GM12878 (cell line): ENCODE measurements around the gene ENDOG. TPM values are rescaled to one million over a fixed set of nuclear protein-coding genes. Genes with fewer than 3 reads are reported as not detected.

Source experiments
- CBFB ChIP-seq: IDR thresholded peaks from 2 replicates; pipeline ENCODE4 v1.6.1; 2016; ENCODE audit warnings: antibody characterized with exemption, low read depth
- CEBPZ ChIP-seq: fragments of 150-350 bp; IDR thresholded peaks from 2 replicates; pipeline ENCODE4 v1.6.1; 2016; ENCODE audit warnings: low read depth, low read length
- DPF2 ChIP-seq: fragments of 450-650 bp; IDR thresholded peaks from 2 replicates; pipeline ENCODE4 v1.6.1; 2017; ENCODE audit warnings: mild to moderate bottlenecking
- ETV6 ChIP-seq, 2 experiments: fragments of 450-650 bp in 1 of 2; IDR thresholded peaks in 1 of 2; conservative IDR thresholded peaks in 1 of 2; 2 replicates each; pipeline ENCODE4 v1.6.1; 2014; ENCODE audit warnings: antibody characterized with exemption in 1 of 2, borderline replicate concordance in 1 of 2, low read depth in 1 of 2, mild to moderate bottlenecking in 1 of 2, moderate library complexity in 1 of 2
- HDAC2 ChIP-seq: fragments of 200-600 bp; sonication (generic); IDR thresholded peaks from 2 replicates; pipeline ENCODE4 v1.6.1; 2017
- HDGF ChIP-seq: fragments of 450-650 bp; IDR thresholded peaks from 2 replicates; pipeline ENCODE4 v1.6.1; 2016; ENCODE audit warnings: antibody characterized with exemption
- IKZF2 ChIP-seq, 2 experiments: fragments of 450-650 bp; IDR thresholded peaks; 2 replicates each; pipeline ENCODE4 v1.6.1; 2017; ENCODE audit warnings: mild to moderate bottlenecking in 2 of 2, moderate library complexity in 2 of 2
- LARP7 ChIP-seq: fragments of 450-650 bp; IDR thresholded peaks from 2 replicates; pipeline ENCODE4 v1.6.1; 2017; ENCODE audit warnings: mild to moderate bottlenecking
- MEF2B ChIP-seq: fragments of 450-650 bp; IDR thresholded peaks from 2 replicates; pipeline ENCODE4 v1.6.1; 2018; ENCODE audit warnings: mild to moderate bottlenecking, moderate library complexity; ENCODE audit not compliant: partially characterized antibody, poor library complexity, severe bottlenecking
- NFXL1 ChIP-seq: fragments of 450-650 bp; IDR thresholded peaks from 2 replicates; pipeline ENCODE4 v1.6.1; 2017; ENCODE audit warnings: antibody characterized with exemption, mild to moderate bottlenecking, borderline replicate concordance
- NR2F1 ChIP-seq: fragments of 450-650 bp; conservative IDR thresholded peaks from 2 replicates; pipeline ENCODE4 v1.6.1; 2017; ENCODE audit warnings: mild to moderate bottlenecking
- SMC3 ChIP-seq: IDR thresholded peaks from 2 replicates; pipeline ENCODE4 v1.6.1; 2011; ENCODE audit warnings: low read length, improper control_type of control experiment, borderline replicate concordance
- SRF ChIP-seq, 2 experiments: IDR thresholded peaks; 2 replicates each; pipeline ENCODE4 v1.6.1; 2011; ENCODE audit warnings: low read depth in 2 of 2, low read length in 2 of 2, mild to moderate bottlenecking in 1 of 2, moderate library complexity in 1 of 2
- STAT3 ChIP-seq: IDR thresholded peaks from 2 replicates; pipeline ENCODE4 v1.6.1; 2011; ENCODE audit warnings: low read depth, low read length, improper control_type of control experiment
- USF1 ChIP-seq: IDR thresholded peaks from 2 replicates; pipeline ENCODE4 v1.6.1; 2011; ENCODE audit warnings: borderline replicate concordance, low read depth, mild to moderate bottlenecking, moderate library complexity, mixed read lengths, low read length; ENCODE audit not compliant: insufficient read depth; ENCODE audit errors: extremely low read length
- ZNF24 ChIP-seq: fragments of 450-650 bp; IDR thresholded peaks from 2 replicates; pipeline ENCODE4 v1.6.1; 2017; ENCODE audit warnings: antibody characterized with exemption, mild to moderate bottlenecking
- ZSCAN29 ChIP-seq: fragments of 450-650 bp; IDR thresholded peaks from 2 replicates; pipeline ENCODE4 v1.6.1; 2017; ENCODE audit warnings: mild to moderate bottlenecking, moderate library complexity
- polyA plus RNA-seq, 11 experiments: library from polyadenylated mRNA; depleted of rRNA in 4 of 11; unstranded in 6 of 11; stranded (reverse) in 5 of 11; fragments of >200 nt; fragmentation: Nextera tagmentation in 4 of 11; fragmentation: Illumina TruSeq in 1 of 11; extraction: Ambion mirVana in 4 of 11; extraction: Trizol in 1 of 11; gene quantifications; 1 replicate in 1 of 11; 2 replicates in 10 of 11; pipeline versions ENCODE4 v1.2.1 to v1.2.3, GENCODE V29; 2011 to 2016; ENCODE audit warnings: inconsistent platforms in 2 of 11, missing spikeins in 2 of 11, low read depth in 1 of 11
- total RNA-seq, 4 experiments: library from RNA; depleted of rRNA in 3 of 4; stranded (reverse); fragments of >200 nt in 3 of 4; fragmentation: Illumina TruSeq in 1 of 4; extraction: Trizol in 1 of 4; gene quantifications; 2 replicates each; pipeline versions ENCODE4 v1.2.1 to v1.2.3, GENCODE V29; 2013 to 2021
- TF ChIP-seq, protein P1 (sequence below): fragments of 450-650 bp; IDR thresholded peaks from 2 replicates; pipeline ENCODE4 v1.6.1; 2018; ENCODE audit warnings: borderline replicate concordance, mild to moderate bottlenecking; ENCODE audit not compliant: partially characterized antibody
- TF ChIP-seq, protein P2 (sequence below), 3 experiments: IDR thresholded peaks in 2 of 3; conservative IDR thresholded peaks in 1 of 3; 2 replicates each; pipeline ENCODE4 v1.5.1; 2011; ENCODE audit warnings: low read depth in 3 of 3, low read length in 3 of 3, mild to moderate bottlenecking in 3 of 3, control low read depth in 2 of 3, moderate library complexity in 2 of 3, inconsistent platforms in 1 of 3, mixed read lengths in 1 of 3; ENCODE audit not compliant: control insufficient read depth in 2 of 3, insufficient read depth in 1 of 3; ENCODE audit errors: extremely low read depth in 1 of 3

Gene ENDOG
- total and polyA plus RNA-seq, 10 of the 15 experiments (the other 5 are each of a cell fraction or from before 2014, with no cell fraction given) = 0.84 to 29.2 (median 9.0) TPM

DNA sequence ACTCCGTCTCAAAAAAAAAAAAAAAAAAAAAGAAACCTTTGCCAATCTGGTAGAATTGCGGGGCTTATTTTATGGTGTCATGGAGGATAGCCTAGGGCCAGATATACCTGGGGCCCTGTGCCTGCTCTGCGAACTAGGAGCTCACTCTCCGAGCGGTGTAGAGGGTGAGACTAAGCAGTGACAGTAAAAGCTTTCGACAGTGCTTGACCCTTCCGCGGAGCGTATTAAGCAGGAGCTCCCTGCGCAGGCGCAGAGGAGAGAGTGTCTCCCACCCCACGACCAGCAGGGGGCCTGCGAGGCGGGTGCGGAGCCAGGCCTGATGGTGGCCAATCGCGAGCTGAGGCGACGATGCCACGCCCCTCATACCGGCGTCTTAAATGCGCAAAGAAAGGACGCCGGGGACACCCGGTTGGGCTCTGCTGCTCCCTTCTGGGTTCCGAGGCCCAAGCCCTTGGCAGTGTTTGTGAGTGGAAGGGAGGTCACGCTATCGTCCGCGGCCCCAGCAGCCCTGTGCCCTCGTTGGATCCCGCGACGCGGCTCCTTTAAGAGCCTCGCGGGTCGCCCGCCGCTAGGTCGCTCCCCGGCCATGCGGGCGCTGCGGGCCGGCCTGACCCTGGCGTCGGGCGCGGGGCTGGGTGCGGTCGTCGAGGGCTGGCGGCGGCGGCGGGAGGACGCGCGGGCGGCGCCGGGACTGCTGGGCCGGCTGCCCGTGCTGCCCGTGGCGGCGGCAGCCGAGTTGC, at the start of gene ENDOG (continued):
- TF ChIP-seq, protein P1, sequence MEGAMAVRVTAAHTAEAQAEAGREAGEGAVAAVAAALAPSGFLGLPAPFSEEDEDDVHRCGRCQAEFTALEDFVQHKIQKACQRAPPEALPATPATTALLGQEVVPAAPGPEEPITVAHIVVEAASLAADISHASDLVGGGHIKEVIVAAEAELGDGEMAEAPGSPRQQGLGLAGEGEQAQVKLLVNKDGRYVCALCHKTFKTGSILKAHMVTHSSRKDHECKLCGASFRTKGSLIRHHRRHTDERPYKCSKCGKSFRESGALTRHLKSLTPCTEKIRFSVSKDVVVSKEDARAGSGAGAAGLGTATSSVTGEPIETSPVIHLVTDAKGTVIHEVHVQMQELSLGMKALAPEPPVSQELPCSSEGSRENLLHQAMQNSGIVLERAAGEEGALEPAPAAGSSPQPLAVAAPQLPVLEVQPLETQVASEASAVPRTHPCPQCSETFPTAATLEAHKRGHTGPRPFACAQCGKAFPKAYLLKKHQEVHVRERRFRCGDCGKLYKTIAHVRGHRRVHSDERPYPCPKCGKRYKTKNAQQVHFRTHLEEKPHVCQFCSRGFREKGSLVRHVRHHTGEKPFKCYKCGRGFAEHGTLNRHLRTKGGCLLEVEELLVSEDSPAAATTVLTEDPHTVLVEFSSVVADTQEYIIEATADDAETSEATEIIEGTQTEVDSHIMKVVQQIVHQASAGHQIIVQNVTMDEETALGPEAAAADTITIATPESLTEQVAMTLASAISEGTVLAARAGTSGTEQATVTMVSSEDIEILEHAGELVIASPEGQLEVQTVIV = no peak
- TF ChIP-seq HDGF (peak; percentile 80; the same call in 1 of the 2 replicates), DPF2 (0 out of 2 replicates have a peak, but pooled peaks have one; percentile 49), NR2F1 (peak; percentile 56), SRF (IDR thresholded peaks at IDR 0.05; ENCODE audit: low read depth in 2 of 2, low read length in 2 of 2) (peak in 1 of 2 experiments; percentile 65; a peak in 1 of 4 replicates), CEBPZ (no peak), ETV6 (conservative IDR thresholded peaks at IDR 0.05 in 1 of 2, IDR thresholded peaks at IDR 0.05 in 1 of 2; ENCODE audit: borderline replicate concordance in 1 of 2, low read depth in 1 of 2) (no peak), CBFB (no peak; the same call in 1 of the 2 replicates), HDAC2 (no peak), USF1 (no peak), LARP7 (peak; percentile 63; the same call in 1 of the 2 replicates), IKZF2 (IDR thresholded peaks at IDR 0.05) (no peak), SMC3 (peak; percentile 22; the same call in 1 of the 2 replicates), ZSCAN29 (no peak), ZNF24 (no peak), NFXL1 (no peak), MEF2B (no peak), STAT3 (no peak)
- TF ChIP-seq, protein P2, sequence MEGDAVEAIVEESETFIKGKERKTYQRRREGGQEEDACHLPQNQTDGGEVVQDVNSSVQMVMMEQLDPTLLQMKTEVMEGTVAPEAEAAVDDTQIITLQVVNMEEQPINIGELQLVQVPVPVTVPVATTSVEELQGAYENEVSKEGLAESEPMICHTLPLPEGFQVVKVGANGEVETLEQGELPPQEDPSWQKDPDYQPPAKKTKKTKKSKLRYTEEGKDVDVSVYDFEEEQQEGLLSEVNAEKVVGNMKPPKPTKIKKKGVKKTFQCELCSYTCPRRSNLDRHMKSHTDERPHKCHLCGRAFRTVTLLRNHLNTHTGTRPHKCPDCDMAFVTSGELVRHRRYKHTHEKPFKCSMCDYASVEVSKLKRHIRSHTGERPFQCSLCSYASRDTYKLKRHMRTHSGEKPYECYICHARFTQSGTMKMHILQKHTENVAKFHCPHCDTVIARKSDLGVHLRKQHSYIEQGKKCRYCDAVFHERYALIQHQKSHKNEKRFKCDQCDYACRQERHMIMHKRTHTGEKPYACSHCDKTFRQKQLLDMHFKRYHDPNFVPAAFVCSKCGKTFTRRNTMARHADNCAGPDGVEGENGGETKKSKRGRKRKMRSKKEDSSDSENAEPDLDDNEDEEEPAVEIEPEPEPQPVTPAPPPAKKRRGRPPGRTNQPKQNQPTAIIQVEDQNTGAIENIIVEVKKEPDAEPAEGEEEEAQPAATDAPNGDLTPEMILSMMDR (IDR thresholded peaks at IDR 0.05 in 2 of 3, conservative IDR thresholded peaks at IDR 0.05 in 1 of 3; ENCODE audit: control insufficient read depth in 2 of 3, extremely low read depth in 1 of 3, insufficient read depth in 1 of 3, low read depth in 3 of 3, low read length in 3 of 3) = peak; percentile 92 to 100 (median 99)
